ENCODE results near the gene ABHD17C.
"Not testable (repeated sequence)": the region's sequence is repeated elsewhere in the genome, so short reads cannot be mapped to it uniquely, and the experiment has no call there.

Gene ABHD17C

DNA sequence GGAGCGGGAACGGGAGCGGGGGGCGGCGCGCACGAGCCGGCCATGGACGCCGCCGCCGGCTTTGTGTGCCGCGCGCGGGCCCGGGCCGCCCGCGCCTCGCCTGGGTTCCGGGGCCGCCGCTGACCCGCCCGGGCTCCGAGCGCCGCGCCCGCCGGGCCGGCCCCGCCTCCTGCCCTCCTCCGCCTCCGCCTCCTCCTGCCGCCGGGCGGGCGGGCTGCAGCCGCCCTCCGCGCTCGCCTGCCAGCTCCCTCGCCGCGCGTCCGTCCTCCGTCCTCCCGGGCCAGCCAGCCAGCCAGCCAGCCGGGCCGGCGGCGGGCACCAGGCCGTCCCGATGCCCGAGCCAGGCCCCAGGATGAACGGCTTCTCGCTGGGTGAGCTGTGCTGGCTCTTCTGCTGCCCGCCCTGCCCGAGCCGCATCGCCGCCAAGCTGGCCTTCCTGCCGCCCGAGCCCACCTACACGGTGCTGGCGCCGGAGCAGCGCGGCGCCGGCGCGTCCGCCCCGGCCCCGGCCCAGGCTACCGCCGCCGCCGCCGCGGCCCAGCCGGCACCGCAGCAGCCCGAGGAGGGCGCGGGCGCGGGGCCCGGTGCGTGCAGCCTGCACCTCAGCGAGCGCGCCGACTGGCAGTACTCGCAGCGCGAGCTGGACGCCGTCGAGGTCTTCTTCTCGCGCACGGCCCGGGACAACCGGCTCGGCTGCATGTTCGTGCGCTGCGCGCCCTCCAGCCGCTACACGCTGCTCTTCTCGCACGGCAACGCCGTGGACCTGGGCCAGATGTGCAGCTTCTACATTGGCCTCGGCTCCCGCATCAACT is at the start of gene ABHD17C:
Gene ABHD17C (plus strand): TSS at position 212 of the 812 bp plus-strand sequence. CDS start 120 bp downstream, at position 332.
- DNase-seq = peak; percentile 14

DNA sequence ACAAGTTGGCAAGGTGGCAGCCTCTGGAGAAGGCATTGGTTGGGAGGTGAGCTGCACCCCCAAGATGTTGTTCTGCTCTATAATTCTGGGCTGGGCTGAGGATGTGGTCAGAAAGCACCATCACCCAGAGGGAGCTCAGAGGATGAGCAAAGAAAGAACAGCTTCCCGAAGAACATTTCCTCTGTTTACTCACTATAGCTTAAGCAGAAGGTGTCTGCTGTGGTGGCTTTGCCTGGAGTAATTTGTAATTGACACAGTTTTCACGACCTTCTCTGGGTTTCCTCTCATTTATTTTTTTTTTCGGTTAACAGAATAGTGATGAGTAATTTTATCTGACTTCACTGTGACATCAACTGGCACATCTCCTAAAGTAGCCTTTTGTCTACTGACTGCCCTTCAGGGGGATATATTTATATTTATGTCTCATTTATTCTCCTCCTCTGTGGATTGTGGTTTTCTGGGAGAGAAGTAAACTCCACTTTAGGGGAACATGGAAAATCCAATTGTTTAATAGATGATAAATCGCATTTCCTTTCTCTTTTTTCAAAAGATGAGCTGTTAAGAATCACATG is 49.5 kb upstream of the ABHD17C start:
- no peak for DNase-seq

DNA sequence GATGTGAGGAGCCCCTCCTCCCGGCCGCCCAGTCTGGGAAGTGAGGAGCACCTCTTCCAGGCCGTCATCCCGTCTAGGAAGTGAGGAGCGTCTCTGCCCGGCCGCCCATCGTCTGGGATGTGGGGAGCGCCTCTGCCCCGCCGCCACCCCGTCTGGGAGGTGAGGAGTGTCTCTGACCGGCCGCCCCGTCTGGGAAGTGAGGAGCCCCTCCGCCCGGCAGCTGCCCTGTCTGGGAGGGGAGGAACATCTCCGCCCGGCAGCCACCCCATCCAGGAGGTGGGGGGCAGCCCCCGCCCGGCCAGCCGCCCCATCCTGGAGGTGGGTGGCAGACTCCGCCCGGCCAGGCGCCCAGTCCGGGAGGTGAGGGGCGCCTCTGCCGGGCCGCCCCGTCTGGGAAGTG is 47.7 kb upstream of the ABHD17C start:
- DNase-seq = not testable (repeated sequence)

DNA sequence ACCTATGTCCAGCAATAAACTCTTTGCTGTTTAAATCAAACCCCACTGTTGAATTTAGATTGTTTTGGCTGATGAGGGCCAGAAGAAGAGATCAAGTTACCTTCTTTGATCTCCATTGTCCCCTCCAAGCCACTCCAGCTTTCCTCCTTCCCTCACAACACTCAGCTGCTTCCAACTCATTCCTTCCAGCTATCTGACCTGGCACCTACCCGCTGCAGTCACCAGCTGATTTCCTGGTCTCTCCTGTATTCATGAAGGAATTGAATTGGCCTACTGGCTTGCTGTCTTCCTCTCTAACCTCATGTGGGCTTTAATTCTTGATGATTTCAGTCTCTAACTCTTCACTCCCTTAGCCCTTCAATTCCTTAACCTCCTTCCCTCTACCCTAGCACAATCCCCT is 40.8 kb upstream of the ABHD17C start:
- DNase-seq = no peak

DNA sequence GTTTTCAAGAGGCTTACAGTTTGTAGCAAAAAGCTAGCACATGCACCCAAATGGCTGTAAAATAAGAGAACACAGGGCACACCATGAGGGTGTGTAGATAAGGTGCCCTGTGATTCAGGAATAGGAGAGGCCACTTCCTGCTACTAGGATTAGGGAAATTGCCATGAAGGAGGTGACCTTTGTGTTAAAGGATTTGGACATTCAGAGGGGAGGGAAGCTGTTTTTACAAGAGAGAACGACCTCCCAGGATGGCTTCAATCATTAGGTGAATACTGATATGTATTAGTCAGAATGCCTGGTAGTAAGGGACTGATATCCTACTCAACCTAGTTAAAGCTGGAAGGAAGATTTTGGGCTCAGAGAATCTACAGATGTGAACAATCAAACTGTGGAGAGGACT is 35.7 kb upstream of the ABHD17C start:
- DNase-seq = no peak

DNA sequence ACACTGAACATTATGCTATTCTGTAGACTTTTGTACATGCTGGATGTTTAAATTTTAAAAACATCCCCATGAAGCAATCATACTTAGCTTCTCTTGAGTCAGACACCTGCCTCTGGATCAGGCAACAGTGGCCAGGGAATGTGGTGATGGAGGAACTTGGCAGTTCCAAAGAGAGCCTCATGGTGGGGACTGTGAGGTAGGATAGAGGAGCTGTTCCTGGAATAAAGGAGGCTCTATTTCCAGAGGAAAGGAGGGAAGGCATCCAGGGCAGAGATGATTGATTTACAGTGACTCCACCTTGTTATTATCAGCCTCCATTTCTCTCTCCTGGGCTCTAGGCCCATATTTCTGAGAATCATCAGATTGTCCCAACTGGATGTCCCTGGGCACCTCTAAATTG is 35.0 kb upstream of the ABHD17C start:
- no peak for DNase-seq

DNA sequence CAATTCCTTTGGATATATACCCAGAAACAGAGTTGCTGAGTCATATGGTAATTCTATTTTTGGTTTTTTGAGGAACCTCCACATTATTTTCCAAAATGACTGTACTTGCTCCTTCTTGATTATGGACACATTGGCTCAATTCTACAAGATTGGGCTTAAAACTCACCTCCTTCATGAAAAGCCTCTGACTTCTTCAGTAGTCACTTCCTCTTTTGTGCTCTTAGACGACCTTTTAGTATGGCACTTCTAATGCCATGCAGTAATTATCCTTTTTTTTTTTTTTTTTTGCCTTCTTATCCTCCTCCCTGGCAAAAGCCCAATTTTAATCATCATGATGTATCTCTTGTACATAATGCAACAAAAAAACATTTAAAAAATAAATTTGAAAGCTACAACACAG is 33.0 kb upstream of the ABHD17C start:
- no peak for DNase-seq

DNA sequence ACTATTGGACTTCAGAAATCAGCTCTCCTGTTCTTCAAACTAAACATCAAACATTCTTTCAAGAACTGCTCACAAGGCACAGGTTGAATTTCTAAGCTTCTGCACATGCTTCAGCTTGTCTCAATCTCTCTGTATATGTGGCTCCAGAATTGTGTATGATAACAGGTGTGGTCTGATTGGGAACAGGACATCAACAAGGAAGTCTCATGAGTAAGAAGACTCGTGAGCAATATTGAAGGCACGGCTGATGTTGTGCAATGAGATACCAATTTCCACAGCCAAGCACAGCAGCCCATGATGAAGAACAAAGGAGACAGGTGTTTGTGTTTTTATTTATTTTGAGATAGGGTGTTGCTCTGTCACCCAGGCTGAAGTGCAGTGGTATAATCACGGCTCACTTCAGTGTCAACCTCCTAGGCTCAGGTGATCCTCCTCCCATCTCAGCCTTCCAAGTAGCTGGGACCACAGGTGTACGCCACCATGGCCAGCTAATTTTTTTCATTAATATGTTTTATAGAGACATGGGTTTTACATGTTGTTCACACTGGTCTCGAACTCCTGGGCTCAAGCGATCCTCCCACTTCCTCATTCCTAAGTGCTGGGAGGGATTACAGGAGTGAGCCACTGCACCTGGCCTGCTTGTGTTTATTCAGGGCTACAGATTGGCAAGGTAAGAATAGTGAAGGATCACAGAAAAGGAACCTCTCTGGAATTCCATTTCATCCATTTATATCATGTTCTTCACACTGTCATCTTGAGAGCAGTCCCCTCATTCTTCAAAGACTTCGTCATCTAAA is 32.2 kb upstream of the ABHD17C start:
- no peak for DNase-seq

DNA sequence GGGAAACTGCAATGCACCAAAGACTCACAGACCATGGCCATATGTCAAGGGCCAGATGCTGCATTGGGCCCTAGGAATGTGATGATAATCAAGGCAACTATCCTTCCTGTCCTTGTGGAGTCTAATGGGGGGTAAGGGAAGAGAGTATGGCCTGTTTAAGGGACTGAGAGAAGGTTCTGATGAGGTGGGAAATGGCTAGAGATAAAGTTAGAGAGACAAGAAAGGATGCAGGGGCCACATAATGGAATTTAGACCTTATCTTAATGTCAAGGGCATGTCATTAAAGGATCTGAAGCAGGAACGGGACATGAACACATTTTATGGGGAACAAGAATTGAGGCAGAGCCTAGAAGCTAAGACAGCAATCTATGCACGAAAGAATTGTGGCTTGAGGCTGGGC is 30.0 kb upstream of the ABHD17C start:
- DNase-seq = no peak

DNA sequence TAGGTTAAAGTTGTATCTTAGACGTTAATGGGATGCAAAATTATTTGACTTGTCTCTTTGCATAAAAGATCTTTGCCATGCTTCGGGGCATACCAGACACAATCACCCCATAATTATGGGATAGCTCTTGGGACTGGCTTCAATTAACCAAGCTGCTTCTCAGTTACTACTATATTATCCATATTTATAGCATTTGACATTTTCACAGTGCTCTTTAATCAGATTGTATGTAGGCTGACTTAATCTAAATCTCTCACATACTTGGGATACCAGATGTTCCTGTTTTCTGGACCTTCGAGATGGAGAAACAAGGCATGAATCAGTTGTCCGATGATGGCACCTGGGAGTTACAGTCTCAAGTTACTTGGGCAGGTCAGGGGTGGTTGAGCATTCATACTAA is 27.2 kb upstream of the ABHD17C start:
- no peak for DNase-seq

DNA sequence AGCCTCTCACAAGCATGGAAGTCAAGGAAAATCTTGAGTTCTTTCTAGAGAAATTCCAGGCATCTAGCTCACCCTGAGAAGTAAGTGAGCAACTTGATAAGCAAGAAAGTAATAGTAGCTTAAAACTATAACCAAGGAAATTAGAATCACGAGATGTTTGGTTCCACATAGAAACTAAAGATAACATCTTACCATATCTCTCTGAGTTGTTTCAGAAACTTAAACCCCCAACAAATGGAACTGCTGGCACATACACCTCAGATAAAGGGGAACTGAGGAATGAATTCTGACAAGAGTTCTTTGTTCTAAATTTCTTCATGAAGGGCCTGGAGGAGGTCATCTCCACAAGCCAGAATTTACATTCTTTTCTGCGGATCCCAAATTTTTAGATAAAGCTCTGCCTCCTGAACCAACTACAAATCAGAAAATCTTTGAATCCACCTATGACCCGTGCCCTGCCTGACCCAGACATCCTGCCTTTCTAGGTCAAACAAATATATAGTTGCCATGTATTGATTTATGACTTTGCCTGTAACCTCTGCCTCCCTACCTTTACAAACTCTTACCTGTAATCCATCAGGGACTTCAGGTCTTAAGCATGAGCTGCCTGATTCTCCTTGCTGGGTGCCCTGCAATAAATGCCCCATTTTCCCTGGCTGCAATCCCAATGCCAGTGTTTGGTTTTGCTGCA is 26.4 kb upstream of the ABHD17C start:
- no peak for DNase-seq

DNA sequence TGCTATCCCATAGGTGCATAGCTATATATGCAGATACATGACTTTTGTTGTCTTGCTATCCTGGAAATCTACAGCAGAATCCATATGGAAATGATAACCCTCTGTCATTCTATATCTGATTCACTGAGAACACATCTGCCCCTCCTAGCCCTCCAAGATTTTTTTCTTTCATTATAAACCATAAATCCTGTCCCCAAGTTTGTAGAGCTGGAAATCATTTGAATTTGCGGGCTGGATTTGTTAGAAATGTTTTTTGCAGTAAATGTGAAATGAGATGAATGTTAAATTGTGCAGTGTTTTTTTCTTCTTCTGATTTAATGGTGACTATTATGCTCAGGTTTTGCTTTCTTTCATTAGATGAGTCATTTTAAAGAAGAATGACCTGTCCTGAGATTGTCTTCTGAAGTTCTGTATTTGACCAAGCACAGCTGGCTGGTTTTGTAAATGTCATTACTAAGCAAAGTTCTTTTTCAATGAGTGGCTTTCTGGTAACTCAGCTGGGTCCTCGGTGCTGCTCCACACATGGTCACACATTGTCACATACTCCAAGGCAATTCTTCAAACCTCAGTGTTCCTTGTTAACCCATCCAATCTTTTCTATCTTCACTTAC is 25.3 kb upstream of the ABHD17C start:
- no peak for DNase-seq

DNA sequence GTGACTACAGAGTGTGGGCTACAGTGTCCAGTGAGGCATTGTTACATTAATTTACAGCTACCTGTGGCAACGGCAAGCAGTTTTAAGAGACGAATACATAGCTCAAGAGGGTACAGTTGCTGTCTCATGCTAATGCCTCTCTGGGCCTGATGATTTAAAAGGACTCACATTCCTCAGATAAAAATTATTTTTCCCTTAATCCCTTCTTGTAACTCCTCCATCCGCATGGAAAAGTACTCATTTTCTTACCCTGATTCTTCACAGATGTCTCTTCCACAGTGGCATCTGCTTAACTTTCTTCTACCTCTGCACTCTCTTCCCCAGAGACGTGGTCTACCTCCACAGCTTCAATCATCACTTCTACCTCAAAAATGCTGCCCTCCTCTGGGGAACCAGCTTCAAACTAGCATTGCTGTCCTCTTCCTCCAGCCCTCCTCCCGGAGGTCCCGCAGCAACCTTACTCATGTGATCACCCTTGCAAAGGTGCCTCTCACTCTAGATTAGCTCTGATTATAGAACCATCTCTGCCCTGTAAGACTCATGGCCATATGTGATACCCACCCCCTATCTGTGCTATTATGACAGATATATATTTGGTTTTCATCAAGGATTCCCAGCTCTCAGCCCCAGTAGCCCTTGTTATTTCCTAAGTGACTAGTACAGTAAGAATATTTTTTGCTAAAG is 21.4 kb upstream of the ABHD17C start:
- no peak for DNase-seq

DNA sequence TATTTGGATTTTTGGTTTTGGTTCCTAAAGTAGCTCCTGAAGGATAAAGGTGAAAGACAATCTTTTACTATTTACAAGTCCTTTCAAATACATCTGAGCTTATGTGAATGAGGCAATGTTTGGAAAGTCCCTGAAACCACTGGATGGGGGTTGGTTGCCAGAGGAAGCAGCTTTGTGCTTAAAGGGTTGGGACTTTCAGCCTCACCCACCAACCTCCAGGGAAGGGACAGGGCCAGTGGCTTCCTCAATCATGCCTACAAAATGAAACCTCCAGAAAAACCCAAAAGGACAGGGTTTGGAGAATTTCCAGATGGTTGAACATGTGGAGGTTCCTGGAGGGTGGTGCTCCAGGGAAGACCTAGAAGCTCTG is 20.9 kb upstream of the ABHD17C start:
- no peak for DNase-seq

DNA sequence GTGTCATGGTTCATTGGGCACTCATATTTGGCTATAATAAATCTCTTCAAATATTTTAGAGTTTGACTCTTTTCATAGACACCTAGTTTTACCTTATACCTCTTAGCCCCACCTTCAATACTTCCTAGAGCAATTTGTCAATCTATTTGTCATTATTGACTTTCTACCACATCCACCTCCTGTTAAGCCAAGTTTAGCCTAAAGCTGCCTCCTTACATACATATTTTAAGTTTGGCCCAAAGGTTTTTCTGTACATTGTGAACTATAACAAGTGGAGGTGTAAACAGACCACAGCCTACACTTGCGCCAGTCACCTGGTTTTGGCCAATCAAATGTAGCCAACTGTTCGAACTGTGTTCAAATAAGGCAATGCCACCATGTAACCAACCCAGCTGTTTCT is 18.1 kb upstream of the ABHD17C start:
- no peak for DNase-seq

DNA sequence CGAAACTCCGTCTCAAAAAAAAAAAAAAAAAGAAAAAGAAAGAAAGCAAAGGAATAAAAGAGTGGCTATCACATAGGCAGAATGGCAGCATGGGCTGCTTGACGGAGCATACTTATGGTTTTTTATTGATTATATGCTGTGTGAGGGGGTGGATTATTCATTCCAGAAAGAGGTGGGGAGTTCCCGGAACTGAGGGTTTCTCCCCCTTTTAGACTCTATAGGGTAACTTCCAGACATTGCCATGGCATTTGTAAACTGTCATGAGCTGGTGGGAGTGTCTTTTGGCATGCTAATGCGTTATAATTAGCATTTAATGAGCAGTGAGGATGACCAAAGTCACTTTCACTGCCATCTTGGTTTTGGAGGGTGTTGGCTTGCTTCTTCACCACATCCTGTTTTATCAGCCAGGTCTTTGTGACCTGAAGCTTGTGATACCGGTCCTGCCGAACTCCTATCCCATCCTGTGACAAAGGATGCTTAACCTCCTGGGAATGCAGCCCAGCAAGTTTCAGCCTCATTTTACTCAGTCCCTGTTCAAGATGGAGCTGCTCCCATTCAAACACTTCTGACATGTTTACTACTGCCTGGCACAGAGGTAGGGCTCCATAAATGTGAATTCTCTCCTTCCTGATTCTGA is 15.8 kb upstream of the ABHD17C start:
- DNase-seq = no peak

DNA sequence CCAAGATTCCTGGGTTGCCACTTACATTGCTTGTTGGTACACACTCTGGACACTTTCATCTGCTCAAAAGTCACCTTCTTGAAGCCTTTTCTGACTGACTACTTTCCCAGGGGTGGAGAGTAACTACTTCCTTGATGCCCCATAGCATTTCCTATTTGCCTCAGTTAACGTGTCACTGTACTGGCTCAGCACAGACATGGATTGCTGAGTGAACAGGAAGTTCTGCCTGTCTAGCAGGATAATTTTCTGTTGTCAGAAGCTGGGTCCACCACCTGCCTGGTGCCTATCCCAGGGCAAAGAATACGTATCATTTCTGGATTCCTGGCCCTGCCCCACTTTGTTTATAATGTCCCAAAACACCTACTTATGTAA is 15.3 kb upstream of the ABHD17C start:
- no peak for DNase-seq

DNA sequence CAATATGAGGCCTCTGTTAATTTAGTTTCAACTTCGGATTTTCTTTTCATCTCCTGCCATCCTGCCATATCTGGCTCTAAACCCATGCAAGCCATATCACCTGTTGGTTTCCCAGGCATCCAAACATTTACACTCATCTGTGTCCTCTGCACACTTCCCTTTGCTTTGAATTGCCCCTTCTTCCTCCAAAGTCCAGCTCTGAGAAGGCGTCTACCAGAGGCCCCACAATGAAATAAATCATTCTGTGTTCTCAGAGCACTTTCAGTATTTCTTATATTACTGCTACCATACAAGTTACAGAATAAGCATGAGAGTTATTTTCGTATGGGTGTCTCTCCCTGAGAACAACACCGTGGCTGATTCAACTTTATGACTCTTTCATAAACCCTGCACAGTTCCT is 12.9 kb upstream of the ABHD17C start:
- no peak for DNase-seq

DNA sequence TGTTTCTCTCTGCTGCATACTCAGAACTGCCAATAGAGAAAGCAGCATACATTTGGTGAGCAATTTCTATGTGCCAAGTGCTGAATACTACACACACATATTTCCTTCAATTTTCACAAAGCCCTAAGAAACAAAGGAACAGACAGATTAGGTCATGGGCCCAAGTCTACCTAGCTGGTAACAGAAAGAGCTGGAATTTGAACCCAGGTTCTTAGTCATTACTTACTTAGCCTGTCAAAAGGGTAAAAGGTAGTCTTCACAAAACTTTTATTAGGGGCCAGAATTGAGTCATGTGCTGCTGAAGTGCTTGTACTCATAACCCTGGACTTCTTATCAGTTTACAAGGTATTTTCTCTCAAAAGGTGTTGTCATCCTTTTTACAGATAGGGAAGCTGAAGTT is 10.4 kb upstream of the ABHD17C start:
- DNase-seq = no peak

DNA sequence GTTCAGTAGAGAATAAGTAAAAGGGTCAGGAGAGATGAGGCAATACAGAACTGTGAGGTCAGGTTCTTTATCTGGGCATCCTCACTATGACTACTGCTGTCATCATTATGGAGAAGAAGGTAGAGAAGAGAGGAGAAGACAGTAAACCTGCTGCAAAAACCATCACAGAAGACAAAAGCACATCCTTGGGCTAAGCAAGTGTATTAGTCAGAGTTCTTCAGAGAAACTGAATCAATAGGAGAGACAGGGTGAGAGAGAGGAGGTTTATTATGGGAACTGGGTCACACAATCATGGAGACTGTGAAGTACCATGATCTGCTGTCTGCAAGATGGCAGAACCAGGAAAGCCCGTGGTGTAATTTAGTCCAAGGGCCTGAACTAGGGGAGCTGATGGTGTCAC is 9.5 kb upstream of the ABHD17C start:
- DNase-seq = no peak

DNA sequence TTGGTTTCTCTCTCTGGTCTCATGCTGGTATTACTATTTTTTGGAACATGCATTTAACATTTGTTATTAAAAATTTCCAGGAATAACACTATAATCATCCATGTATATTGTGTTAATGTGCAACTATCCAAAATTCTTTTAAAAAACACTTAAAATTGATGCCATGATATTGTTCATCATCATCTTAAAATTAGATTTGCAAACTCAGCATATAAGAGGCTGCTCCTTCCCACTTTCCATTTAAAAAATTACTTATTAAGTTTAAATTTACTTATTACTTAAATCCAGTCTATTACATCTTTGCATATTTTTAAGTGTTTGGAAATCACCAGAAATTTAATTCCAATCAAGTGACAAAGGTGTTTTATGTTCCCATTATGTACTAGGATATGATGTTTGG is 5.8 kb upstream of the ABHD17C start:
- DNase-seq = no peak

DNA sequence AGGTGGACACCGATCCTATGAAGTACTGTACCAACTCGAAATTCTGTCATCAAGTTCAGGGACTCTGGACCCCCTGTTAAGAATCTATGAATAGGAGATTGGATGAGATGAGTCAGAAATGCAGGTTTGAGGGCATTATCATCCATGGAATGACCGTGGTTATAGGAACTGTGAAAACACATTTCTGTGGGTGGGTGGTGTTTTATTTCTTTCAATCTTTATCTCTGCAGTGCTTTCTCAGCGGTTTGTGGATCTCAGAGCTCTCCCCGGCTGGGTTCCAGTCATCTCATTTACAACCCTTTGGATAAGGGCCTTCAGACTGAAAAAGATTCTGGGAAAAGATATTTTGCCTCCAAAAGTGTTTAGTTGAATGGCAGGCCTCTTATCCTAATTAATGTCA is 5.4 kb upstream of the ABHD17C start:
- no peak for DNase-seq

All from NCI-H510A treated with DMSO at 0.1 percent for 48 hours (cell line).